GM12874 (cell line): ENCODE results near the gene ELP1.

Source experiments
- TF ChIP-seq, protein P1 (sequence below): IDR thresholded peaks from 2 replicates; pipeline ENCODE4 v1.5.1; 2011; ENCODE audit warnings: low read depth, mild to moderate bottlenecking, control low read depth, low read length, moderate library complexity; ENCODE audit not compliant: insufficient read depth

Gene ELP1

DNA sequence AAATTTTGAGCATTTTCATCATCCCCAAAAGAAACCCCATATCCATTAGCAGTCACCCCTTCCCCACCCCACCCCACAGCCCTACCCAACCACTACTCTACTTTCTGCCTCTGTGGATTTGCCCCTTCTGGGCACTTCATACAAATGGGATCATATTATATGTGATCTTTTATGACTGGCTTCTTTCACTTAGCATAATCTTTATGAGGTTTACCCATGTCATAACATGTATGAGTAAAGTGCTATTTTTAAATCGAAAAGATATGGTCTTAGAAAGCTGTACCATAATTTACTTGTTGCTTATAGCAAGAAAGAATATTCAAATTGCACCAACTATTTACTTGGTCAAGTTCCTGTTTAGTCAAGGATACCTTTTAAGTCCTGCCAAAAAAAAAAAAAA lies 12.7 kb downstream of the ELP1 start:
- TF ChIP-seq, protein P1, sequence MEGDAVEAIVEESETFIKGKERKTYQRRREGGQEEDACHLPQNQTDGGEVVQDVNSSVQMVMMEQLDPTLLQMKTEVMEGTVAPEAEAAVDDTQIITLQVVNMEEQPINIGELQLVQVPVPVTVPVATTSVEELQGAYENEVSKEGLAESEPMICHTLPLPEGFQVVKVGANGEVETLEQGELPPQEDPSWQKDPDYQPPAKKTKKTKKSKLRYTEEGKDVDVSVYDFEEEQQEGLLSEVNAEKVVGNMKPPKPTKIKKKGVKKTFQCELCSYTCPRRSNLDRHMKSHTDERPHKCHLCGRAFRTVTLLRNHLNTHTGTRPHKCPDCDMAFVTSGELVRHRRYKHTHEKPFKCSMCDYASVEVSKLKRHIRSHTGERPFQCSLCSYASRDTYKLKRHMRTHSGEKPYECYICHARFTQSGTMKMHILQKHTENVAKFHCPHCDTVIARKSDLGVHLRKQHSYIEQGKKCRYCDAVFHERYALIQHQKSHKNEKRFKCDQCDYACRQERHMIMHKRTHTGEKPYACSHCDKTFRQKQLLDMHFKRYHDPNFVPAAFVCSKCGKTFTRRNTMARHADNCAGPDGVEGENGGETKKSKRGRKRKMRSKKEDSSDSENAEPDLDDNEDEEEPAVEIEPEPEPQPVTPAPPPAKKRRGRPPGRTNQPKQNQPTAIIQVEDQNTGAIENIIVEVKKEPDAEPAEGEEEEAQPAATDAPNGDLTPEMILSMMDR, result no peak

DNA sequence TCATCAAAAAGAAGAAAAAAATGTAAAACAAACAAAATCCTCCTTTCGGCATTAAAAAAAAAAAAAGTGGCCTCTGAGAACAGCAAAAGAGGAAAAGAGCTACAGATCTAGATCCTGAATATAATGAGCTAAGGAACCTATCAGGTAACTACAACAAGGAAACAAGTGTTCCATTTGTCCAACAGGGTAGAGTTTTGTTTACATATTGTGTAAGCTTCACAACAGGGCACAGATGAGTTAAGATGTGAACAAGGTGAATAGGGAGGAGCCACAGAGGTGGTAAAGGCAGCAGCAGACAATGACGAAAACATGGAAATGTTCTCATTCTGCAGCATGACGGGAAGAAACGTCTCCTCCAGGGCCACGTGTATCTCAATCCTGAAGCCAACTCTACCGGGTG lies 14.4 kb downstream of the ELP1 start:
- TF ChIP-seq, protein P1, result no peak

DNA sequence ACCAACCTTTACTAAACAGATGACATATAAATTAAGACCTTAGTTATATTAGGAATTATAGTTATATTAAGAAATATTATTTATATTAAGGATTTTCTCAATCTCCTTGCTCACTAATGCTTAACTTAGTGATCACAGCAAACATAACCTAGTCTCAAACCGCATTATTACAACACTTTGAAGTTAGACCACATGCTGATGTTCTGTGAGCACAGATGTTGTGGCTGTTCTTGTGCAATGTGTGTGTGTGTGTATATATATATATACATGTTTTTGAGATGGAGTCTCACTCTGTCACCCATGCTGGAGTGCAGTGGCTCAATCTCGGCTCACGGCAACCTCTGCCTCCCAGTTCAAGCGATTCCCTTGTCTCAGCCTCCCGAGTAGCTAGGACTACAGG lies 20.5 kb downstream of the ELP1 start:
- TF ChIP-seq, protein P1, result no peak

DNA sequence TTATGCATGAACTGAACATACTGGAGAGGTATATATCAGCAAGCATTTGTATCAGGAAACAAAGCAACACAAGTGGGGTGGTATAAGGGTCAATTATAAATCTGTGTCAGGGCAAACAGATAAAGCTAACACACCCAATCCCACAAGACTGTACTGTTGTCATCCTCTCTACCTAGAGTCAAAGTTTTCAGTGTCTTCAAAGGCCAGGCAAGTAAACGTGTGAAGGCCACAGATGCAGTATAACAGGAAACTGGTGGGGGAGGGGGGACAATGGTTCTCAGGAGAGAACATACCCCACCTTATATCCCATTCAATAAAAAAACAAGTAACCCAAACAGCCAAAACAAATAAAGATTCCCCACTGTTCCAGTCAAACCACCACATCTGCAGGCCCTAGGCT lies 22.1 kb downstream of the ELP1 start:
- TF ChIP-seq, protein P1, result no peak

DNA sequence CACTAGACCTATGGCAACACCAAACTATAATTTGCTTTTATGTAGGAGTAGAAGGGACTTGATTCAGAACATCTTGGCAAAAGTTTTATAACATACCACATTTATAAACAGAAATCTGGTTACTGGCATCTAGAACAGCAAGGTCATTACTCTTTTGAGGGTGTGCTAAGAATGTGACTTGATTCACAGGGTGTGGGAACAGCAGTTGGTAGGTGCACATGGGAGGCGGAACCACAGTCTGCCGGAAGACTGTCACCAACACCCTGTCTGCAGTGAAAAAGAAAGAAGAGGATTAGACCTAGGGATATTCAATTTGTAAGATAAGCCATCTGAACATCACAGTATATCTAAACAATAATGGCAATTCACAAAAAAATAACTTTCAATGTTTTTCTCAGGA lies 23.0 kb downstream of the ELP1 start:
- TF ChIP-seq, protein P1, result no peak

DNA sequence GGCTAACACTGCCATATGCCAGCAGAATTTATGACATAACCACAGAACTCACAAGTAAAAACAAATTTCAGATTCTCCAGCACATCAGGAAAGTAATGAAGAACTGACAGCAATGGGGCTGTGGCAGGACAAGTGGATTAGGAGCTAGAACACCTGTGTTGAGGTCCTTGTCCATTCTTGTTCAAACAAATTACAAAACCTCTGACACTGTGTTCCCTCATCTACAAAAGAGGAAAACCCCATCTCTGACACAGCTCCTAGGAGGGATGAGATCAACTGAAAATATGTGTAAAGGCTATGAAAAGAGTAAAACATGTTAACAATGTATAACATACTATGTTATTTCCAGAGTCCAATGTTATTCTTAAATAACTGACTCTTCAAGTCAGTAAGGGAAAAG lies 23.5 kb downstream of the ELP1 start:
- TF ChIP-seq, protein P1, result no peak

DNA sequence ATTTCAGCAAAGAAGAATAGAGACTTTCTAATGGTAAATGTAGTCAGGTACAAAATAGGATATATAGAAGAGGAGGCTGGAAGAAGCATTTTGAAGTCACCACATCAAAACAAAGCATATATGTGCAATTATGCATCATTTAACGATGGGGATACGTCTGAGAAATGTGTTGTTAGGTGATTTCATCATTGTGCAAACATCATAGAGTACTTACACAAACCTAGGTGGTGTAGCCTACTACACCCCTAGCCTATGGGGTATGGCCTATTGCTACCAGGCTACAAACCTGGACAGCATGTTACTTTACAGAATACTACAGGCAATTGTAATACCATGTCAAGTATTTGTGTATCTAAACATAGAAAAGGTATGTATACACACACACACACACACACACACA lies 28.4 kb downstream of the ELP1 start:
- TF ChIP-seq, protein P1, result no peak

DNA sequence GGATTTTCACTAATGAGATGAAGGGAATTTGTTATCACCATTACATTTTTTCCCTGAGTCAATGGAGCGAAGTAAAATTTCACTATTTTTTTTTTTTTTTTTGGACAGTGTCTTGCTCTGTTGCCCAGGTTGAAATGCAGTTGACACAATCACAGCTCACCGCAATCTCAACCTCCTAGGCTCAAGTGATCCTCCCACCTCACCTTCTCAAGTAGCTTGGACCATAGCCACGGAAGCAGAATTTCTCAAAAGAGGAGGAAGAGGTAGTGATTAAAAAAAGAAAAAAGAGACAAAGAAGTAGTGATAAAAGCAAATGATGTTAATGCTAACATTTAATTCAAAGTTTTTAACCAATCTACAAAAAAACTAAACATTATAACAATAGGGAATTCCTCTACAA lies 29.8 kb downstream of the ELP1 start:
- TF ChIP-seq, protein P1, result no peak
